ENCODE results near the gene FPGS. TPM values are rescaled to one million over a fixed set of nuclear protein-coding genes. Genes with fewer than 3 reads are reported as not detected.

Gene FPGS
- total RNA-seq, 2 donors from 2014 or later, result 117 TPM

DNA sequence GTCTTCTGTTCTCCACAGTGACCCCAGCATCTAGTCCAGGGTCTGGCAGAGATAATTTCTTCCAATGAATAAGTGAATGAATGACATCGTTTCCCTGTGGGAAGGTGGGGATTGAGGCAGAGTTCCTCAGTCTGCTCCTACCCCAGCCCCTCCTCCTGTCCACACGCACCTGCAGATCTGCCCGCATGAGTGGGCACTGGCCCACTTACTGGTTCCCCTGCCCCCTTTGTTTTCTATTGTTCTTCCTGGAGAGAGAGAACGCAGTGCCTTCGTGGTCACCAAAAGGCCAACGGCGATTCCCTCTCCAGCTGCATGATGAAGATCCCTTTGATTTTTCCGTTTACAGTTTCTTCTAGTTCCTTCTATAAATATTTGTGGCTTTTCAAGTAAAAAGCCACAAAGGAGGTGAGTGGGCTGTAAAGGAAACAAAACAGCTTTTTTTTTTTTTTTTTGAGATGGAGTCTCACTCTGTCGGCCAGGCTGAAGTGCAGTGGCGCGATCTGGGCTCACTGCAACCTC is 5.8 kb upstream of the FPGS start:
- no peak for DNase-seq (ENCODE audit: low spot score)
- H3K36me3 ChIP-seq, result no peaks in the 10 kb centered on the region
- TF ChIP-seq, protein P1, sequence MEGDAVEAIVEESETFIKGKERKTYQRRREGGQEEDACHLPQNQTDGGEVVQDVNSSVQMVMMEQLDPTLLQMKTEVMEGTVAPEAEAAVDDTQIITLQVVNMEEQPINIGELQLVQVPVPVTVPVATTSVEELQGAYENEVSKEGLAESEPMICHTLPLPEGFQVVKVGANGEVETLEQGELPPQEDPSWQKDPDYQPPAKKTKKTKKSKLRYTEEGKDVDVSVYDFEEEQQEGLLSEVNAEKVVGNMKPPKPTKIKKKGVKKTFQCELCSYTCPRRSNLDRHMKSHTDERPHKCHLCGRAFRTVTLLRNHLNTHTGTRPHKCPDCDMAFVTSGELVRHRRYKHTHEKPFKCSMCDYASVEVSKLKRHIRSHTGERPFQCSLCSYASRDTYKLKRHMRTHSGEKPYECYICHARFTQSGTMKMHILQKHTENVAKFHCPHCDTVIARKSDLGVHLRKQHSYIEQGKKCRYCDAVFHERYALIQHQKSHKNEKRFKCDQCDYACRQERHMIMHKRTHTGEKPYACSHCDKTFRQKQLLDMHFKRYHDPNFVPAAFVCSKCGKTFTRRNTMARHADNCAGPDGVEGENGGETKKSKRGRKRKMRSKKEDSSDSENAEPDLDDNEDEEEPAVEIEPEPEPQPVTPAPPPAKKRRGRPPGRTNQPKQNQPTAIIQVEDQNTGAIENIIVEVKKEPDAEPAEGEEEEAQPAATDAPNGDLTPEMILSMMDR (IDR thresholded peaks at IDR 0.05), result no peak
- no peak for TF ChIP-seq POLR2AphosphoS5 (IDR thresholded peaks at IDR 0.05)
- no peaks in the 10 kb centered on the region for H3K9me3 ChIP-seq
- WGBS, result 13% methylated on average over 11 of the region's 11 CpGs
- intact Hi-C loops (cut with DNase I), result no loop called here
- peak overlapping the region in 1 of 2 donors; percentile 36 for H3K27ac ChIP-seq
- no peak overlapping the region for H3K4me3 ChIP-seq
- peaks cover 17% of the 10 kb centered on the region for H3K4me1 ChIP-seq (replicated peaks)
- H3K27me3 ChIP-seq (replicated peaks; ENCODE audit: insufficient read depth), result no peaks in the 10 kb centered on the region

DNA sequence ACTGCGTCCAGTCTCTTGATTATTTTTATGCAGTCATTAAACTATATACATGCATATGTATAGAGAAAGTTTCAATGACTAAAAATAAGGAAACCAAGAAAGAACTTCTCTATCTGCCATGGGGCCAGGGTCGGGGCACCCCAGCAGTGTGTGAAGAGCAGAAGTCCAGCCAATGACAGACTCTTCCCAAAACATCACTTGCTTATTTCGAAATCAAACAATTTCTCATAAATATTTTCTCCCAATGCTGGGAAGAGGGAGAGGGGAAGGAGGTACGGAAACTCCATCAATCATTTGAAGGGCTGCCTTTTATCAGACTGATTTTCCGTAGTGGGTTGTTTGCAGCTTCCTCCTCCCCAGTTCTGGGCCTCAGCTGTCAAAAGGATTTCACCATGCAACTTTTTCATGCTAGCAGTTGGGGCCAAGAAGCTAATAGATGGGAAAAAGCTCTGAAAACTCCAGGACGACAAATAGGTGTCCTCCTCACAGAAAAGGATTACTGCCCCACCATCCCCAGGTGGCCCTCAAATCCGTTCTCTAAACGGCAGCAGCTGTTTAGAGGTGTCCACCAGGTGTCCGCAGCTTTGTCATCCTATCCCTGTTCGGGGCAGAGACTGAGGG is 617 bp upstream of the FPGS start:
- 24% methylated on average over 10 of the region's 10 CpGs for WGBS
- Histone ChIP-seq H3K36me3 (peaks cover 0 to under 1% of the 10 kb centered on the region in 2 donors), H3K9me3 (no peaks in the 10 kb centered on the region), H3K4me3 (peak overlapping the region; percentile 63), H3K27ac (peak overlapping the region; percentile 92 to 93), H3K4me1 (replicated peaks) (peaks cover 16% of the 10 kb centered on the region), H3K27me3 (replicated peaks; ENCODE audit: insufficient read depth) (no peaks in the 10 kb centered on the region)
- TF ChIP-seq POLR2A (IDR thresholded peaks at IDR 0.05), result no peak
- TF ChIP-seq, protein P1 (IDR thresholded peaks at IDR 0.05), result peak in 1 of 4 experiments; percentile 23
- DNase-seq (ENCODE audit: low spot score), result no peak
- intact Hi-C loops (cut with DNase I), result loop anchor here (5.0 kb wide), 1 partner anchor 115 kb away; the partner anchor contains the start of gene ST6GALNAC4

DNA sequence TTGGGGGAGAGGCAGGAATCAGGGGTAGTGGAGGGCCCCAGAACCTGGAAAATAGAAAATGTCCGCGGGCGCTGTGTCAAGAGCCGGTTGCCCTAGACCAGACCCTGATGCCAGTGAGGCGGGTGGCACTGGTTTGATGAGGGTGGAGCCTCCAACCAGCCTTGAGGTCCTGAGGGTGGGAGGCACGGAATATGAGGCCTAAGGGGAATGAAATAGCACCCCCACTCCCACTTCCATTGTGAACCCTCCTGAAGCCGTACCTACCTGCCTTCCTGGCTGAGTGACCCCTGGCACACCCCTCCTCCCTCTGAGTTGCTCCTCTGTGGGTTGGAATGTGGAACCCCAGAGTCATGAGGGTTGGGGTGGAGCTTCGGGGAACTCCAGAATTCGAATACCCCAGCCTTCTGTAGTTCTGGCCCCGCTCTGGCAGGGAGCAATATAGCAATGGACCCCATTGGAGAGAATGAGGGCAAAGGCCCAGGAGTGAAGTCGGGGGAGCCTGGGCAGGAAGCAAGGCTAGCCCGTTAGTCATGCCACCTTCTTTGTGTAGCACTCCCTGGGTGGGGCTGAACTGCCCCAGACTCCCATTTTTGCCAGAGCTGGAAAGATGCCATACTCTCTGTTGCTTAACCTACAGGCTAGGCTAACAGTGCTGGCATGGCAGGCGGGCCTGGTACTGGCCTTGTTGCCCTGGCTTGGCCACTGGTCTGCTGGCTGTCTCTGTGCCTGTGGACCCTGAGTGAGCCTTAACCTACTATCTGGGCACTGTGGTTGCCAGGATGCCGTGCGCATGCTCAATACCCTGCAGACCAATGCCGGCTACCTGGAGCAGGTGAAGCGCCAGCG is 1.0 kb downstream of the FPGS start:
- Histone ChIP-seq H3K27me3 (replicated peaks; ENCODE audit: insufficient read depth) (no peaks in the 10 kb centered on the region), H3K36me3 (peaks cover 0 to 5% of the 10 kb centered on the region in 2 donors), H3K4me3 (peak overlapping the region; percentile 63), H3K9me3 (no peaks in the 10 kb centered on the region), H3K4me1 (replicated peaks) (peaks cover 16% of the 10 kb centered on the region), H3K27ac (peak overlapping the region; percentile 92 to 93)
- DNase-seq (ENCODE audit: low spot score), result no peak
- WGBS, result 40% methylated on average over 18 of the region's 18 CpGs
- intact Hi-C loops (cut with DNase I), result loop anchor here (5.0 kb wide), 1 partner anchor 114 kb away; the partner anchor contains the start of gene ST6GALNAC4
- no peak for TF ChIP-seq POLR2A (IDR thresholded peaks at IDR 0.05)
- TF ChIP-seq, protein P1 (IDR thresholded peaks at IDR 0.05), result no peak
- TF ChIP-seq POLR2AphosphoS5 (IDR thresholded peaks at IDR 0.05), result no peak

DNA sequence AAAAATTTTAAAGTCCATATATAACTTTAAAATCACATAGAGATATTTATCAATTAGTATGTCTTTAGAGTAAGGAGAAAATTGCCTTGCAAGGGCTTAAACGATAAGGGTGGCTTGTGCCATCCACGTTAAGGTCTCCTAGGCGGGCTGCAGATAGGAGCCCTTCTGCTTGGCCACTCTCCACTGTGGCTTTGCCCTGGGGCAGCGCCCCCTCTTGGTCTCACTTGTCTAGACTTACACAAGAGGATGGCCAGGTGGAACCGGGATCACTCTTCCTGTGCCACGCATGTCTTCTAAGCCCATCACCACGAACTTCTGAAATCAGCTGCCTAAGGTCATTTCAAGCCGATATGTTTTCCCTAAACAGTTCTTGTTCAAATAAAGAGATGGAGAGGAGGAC is 2.9 kb downstream of the FPGS start:
- no peak for DNase-seq (ENCODE audit: low spot score)
- intact Hi-C loops (cut with DNase I), result no loop called here
- Histone ChIP-seq H3K27ac (no peak overlapping the region), H3K4me1 (replicated peaks) (peaks cover 16% of the 10 kb centered on the region), H3K9me3 (no peaks in the 10 kb centered on the region), H3K4me3 (no peak overlapping the region), H3K27me3 (replicated peaks; ENCODE audit: insufficient read depth) (no peaks in the 10 kb centered on the region), H3K36me3 (peaks cover 0 to 5% of the 10 kb centered on the region in 2 donors)
- 82% methylated on average over 8 of the region's 8 CpGs for WGBS
- TF ChIP-seq POLR2AphosphoS5 (IDR thresholded peaks at IDR 0.05), result no peak
- TF ChIP-seq, protein P1 (IDR thresholded peaks at IDR 0.05), result peak in 1 of 4 experiments; percentile 20
- no peak for TF ChIP-seq POLR2A (IDR thresholded peaks at IDR 0.05)

Data from prostate gland (tissue), 2 donors.